ENCODE measurements around the gene YAP1.

GRCh38 chr11:102267609-102268008 is 157.4 kb downstream of the YAP1 start:
- TF ChIP-seq, protein P1, sequence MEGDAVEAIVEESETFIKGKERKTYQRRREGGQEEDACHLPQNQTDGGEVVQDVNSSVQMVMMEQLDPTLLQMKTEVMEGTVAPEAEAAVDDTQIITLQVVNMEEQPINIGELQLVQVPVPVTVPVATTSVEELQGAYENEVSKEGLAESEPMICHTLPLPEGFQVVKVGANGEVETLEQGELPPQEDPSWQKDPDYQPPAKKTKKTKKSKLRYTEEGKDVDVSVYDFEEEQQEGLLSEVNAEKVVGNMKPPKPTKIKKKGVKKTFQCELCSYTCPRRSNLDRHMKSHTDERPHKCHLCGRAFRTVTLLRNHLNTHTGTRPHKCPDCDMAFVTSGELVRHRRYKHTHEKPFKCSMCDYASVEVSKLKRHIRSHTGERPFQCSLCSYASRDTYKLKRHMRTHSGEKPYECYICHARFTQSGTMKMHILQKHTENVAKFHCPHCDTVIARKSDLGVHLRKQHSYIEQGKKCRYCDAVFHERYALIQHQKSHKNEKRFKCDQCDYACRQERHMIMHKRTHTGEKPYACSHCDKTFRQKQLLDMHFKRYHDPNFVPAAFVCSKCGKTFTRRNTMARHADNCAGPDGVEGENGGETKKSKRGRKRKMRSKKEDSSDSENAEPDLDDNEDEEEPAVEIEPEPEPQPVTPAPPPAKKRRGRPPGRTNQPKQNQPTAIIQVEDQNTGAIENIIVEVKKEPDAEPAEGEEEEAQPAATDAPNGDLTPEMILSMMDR (tag by site-specific recombination; IDR thresholded peaks at IDR 0.05) = no peak
- TF ChIP-seq ZNF223 (tag by site-specific recombination; IDR thresholded peaks at IDR 0.05) = no peak
- no peak for TF ChIP-seq ZBTB17 (tag by site-specific recombination; IDR thresholded peaks at IDR 0.05)
- TF ChIP-seq ZNF560 (tag by site-specific recombination; IDR thresholded peaks at IDR 0.05; ENCODE audit: borderline replicate concordance) = no peak
- no peak for TF ChIP-seq ZNF416 (tag by site-specific recombination; IDR thresholded peaks at IDR 0.05)
- no peak for TF ChIP-seq ZNF670 (tag by site-specific recombination; IDR thresholded peaks at IDR 0.05; ENCODE audit: low read depth)
- no peak for TF ChIP-seq ZNF121 (tag by site-specific recombination; IDR thresholded peaks at IDR 0.05)
- no peak for TF ChIP-seq REPIN1 (tag by site-specific recombination; IDR thresholded peaks at IDR 0.05; ENCODE audit: low read depth)
- TF ChIP-seq, protein P2, sequence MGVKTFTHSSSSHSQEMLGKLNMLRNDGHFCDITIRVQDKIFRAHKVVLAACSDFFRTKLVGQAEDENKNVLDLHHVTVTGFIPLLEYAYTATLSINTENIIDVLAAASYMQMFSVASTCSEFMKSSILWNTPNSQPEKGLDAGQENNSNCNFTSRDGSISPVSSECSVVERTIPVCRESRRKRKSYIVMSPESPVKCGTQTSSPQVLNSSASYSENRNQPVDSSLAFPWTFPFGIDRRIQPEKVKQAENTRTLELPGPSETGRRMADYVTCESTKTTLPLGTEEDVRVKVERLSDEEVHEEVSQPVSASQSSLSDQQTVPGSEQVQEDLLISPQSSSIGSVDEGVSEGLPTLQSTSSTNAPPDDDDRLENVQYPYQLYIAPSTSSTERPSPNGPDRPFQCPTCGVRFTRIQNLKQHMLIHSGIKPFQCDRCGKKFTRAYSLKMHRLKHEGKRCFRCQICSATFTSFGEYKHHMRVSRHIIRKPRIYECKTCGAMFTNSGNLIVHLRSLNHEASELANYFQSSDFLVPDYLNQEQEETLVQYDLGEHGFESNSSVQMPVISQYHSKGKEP (tag by site-specific recombination; IDR thresholded peaks at IDR 0.05) = no peak
- no peak for TF ChIP-seq ZNF311 (tag by site-specific recombination; IDR thresholded peaks at IDR 0.05; ENCODE audit: borderline replicate concordance)
- TF ChIP-seq MYNN (tag by site-specific recombination; IDR thresholded peaks at IDR 0.05; ENCODE audit: borderline replicate concordance) = no peak
- no peak for TF ChIP-seq ZNF18 (tag by site-specific recombination; IDR thresholded peaks at IDR 0.05)

Data from HEK293 (cell line).